KMS-11 (cell line): ENCODE results near the gene GAB2.

Experiments
- H2AFZ ChIP-seq: fragments of 200-600 bp; sonication (generic); 2 replicates; pipeline ENCODE4 v1.6.1; 2016; ENCODE audit warnings: antibody characterized with exemption, mixed run types, low read depth
- H3K27ac ChIP-seq: fragments of 200-600 bp; sonication (generic); 2 replicates; pipeline ENCODE4 v1.6.1; 2016; ENCODE audit warnings: mild to moderate bottlenecking, mixed run types
- H3K27me3 ChIP-seq: fragments of 200-600 bp; sonication (generic); 2 replicates; pipeline ENCODE4 v1.6.1; 2017; ENCODE audit warnings: mild to moderate bottlenecking, low read depth, mixed run types, moderate library complexity; ENCODE audit not compliant: insufficient read depth
- H3K36me3 ChIP-seq: fragments of 200-600 bp; sonication (generic); 2 replicates; pipeline ENCODE4 v1.6.1; 2017; ENCODE audit warnings: mild to moderate bottlenecking, mixed run types; ENCODE audit not compliant: insufficient read depth
- H3K4me1 ChIP-seq: fragments of 200-600 bp; sonication (generic); 2 replicates; pipeline ENCODE4 v1.6.1; 2016; ENCODE audit warnings: mild to moderate bottlenecking, low read depth, mixed run types; ENCODE audit not compliant: poor library complexity, severe bottlenecking
- H3K4me2 ChIP-seq: fragments of 200-600 bp; sonication (generic); 2 replicates; pipeline ENCODE4 v1.7.0; 2016; ENCODE audit warnings: mild to moderate bottlenecking, mixed run types
- H3K4me3 ChIP-seq: fragments of 200-600 bp; sonication (generic); IDR thresholded peaks from 2 replicates; pipeline ENCODE4 v1.6.1; 2017; ENCODE audit warnings: low read depth, low read length, mixed read lengths; ENCODE audit not compliant: insufficient read depth
- H3K79me2 ChIP-seq: fragments of 200-600 bp; sonication (generic); 2 replicates; pipeline ENCODE4 v1.6.1; 2016; ENCODE audit warnings: low read depth, mixed run types; ENCODE audit not compliant: insufficient read depth
- H3K9ac ChIP-seq: fragments of 200-600 bp; sonication (generic); 2 replicates; pipeline ENCODE4 v1.6.1; 2016; ENCODE audit warnings: mild to moderate bottlenecking, mixed run types
- H4K20me1 ChIP-seq: fragments of 200-600 bp; sonication (generic); 2 replicates; pipeline ENCODE4 v1.6.1; 2016; ENCODE audit warnings: mild to moderate bottlenecking, mixed run types; ENCODE audit not compliant: insufficient read depth
- TF ChIP-seq, protein P1 (sequence below): fragments of 200-600 bp; sonication (generic); conservative IDR thresholded peaks from 2 replicates; pipeline ENCODE4 v1.6.1; 2017; ENCODE audit warnings: low read depth, mild to moderate bottlenecking, antibody characterized with exemption, low read length, moderate library complexity, mixed read lengths

GAB2 gene

DNA sequence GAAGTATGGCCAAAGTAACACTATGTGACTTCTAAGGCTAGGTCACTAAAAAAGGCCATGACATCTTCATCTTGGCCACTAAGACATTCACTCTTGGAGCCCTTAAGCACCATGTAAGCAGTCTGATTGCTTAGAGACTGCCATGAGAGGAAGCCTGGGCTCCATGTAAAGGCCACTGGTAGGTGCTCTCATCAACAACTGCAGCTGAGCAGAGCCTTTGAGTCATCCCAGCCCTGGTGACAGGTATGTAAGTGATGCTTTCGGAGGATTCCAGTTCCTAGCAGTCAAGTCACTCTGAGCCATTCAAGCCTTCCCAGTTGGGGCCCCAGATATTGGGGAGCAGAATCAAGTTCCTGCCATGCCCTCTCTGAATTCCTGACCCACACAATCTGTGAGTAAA, 26.2 kb downstream of the GAB2 start:
- Histone ChIP-seq H3K36me3 (no peaks in the 10 kb centered on the region), H3K27ac (no peak overlapping the region), H4K20me1 (no peaks in the 10 kb centered on the region), H3K4me2 (no peak overlapping the region), H2AFZ (no peak overlapping the region), H3K4me1 (no peaks in the 10 kb centered on the region), H3K27me3 (no peaks in the 10 kb centered on the region), H3K4me3 (no peak overlapping the region), H3K79me2 (no peaks in the 10 kb centered on the region), H3K9ac (no peak overlapping the region)
- TF ChIP-seq, protein P1, sequence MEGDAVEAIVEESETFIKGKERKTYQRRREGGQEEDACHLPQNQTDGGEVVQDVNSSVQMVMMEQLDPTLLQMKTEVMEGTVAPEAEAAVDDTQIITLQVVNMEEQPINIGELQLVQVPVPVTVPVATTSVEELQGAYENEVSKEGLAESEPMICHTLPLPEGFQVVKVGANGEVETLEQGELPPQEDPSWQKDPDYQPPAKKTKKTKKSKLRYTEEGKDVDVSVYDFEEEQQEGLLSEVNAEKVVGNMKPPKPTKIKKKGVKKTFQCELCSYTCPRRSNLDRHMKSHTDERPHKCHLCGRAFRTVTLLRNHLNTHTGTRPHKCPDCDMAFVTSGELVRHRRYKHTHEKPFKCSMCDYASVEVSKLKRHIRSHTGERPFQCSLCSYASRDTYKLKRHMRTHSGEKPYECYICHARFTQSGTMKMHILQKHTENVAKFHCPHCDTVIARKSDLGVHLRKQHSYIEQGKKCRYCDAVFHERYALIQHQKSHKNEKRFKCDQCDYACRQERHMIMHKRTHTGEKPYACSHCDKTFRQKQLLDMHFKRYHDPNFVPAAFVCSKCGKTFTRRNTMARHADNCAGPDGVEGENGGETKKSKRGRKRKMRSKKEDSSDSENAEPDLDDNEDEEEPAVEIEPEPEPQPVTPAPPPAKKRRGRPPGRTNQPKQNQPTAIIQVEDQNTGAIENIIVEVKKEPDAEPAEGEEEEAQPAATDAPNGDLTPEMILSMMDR: no peak

DNA sequence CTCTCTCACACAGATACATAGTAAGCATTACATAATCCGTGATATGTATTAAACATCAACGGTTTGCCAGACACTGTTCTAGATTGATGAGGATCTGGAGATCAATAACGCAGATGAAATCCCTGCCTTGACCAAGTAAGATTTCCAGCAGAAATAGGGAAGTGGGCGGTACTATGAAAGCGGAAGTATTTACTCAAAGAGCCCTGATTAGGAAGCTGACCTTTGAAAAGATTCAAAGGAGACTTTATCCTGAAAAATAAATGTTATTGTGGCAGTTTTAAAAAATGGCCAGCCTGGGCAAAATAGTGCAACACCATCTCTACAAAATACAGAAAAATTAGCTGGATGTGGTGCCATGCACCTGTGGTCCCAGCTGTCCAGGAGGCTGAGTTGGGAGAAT, 26.8 kb downstream of the GAB2 start:
- no peaks in the 10 kb centered on the region for H3K36me3 ChIP-seq

DNA sequence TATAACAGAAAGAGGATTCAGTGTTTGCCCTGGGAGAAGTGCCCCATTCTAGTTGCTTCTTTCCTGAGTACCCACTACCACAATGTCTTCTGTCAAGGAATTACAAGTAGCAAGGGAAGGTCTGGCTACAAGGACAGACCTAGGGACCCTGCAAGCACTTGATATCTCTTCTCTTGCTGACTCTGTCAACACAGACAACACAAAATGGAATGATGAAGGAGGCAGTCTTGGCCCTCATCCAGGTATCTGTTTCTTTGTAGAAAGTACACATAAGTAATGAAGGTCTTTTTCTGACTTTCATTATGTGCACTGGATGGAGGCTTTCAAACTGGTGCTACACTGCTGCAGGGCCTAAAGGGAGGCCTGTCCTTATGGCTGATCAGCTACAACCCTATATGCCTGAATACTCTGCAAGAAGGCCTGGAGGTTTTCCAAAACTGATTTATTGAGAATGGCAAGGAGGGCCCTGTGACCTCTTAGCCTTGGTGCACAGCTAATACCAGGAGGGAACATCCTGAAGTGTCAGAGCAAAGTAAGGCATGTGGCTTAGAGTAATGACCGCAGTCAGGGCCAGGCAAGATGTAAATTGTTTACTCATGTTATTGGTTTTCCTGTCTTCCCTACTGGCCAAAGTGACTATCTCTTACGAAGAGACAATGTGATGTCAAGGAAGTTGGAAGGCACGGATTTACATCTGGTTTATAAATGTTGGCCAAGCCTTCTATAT, 31.2 kb downstream of the GAB2 start:
- Histone ChIP-seq H3K9ac (no peak overlapping the region), H3K79me2 (no peaks in the 10 kb centered on the region), H3K36me3 (no peaks in the 10 kb centered on the region), H3K4me3 (no peak overlapping the region), H3K27ac (no peak overlapping the region), H3K4me2 (no peak overlapping the region), H2AFZ (no peak overlapping the region), H3K4me1 (no peaks in the 10 kb centered on the region), H3K27me3 (no peaks in the 10 kb centered on the region), H4K20me1 (no peaks in the 10 kb centered on the region)
- TF ChIP-seq, protein P1: no peak

More for the DNA sequence above, 26.8 kb downstream of the GAB2 start:
- Histone ChIP-seq H3K4me3 (no peak overlapping the region), H3K4me1 (no peaks in the 10 kb centered on the region), H3K79me2 (no peaks in the 10 kb centered on the region), H3K9ac (no peak overlapping the region), H3K27me3 (no peaks in the 10 kb centered on the region), H4K20me1 (no peaks in the 10 kb centered on the region), H3K4me2 (no peak overlapping the region), H2AFZ (no peak overlapping the region), H3K27ac (no peak overlapping the region)
- TF ChIP-seq, protein P1: no peak

DNA sequence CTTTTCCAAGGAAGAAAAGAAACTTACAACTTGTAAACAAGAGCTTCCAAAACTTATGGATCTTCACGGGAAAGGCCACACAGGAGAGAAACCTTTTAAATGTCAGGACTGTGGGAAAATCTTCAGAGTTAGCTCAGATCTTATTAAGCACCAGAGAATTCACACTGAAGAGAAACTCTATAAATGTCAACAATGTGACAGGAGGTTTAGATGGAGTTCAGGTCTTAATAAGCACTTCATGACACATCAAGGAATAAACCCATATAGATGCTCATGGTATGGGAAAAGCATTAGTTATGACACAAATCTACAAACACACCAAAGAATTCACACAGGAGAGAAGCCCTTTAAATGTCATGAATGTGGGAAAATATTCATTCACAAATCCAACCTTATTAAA, 32.4 kb downstream of the GAB2 start:
- Histone ChIP-seq H4K20me1 (no peaks in the 10 kb centered on the region), H2AFZ (no peak overlapping the region), H3K4me1 (no peaks in the 10 kb centered on the region), H3K27me3 (no peaks in the 10 kb centered on the region), H3K9ac (no peak overlapping the region), H3K4me2 (no peak overlapping the region), H3K4me3 (no peak overlapping the region), H3K36me3 (no peaks in the 10 kb centered on the region), H3K27ac (no peak overlapping the region), H3K79me2 (no peaks in the 10 kb centered on the region)
- TF ChIP-seq, protein P1: no peak
